Measurements from ENCODE around the gene SSRP1.

Gene SSRP1, protein sequence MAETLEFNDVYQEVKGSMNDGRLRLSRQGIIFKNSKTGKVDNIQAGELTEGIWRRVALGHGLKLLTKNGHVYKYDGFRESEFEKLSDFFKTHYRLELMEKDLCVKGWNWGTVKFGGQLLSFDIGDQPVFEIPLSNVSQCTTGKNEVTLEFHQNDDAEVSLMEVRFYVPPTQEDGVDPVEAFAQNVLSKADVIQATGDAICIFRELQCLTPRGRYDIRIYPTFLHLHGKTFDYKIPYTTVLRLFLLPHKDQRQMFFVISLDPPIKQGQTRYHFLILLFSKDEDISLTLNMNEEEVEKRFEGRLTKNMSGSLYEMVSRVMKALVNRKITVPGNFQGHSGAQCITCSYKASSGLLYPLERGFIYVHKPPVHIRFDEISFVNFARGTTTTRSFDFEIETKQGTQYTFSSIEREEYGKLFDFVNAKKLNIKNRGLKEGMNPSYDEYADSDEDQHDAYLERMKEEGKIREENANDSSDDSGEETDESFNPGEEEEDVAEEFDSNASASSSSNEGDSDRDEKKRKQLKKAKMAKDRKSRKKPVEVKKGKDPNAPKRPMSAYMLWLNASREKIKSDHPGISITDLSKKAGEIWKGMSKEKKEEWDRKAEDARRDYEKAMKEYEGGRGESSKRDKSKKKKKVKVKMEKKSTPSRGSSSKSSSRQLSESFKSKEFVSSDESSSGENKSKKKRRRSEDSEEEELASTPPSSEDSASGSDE

GRCh38 chr11:57335343-57336110 is at the start of gene SSRP1:
Gene SSRP1 (minus strand): TSS chr11:57335892. CDS start chr11:57335121, 771 bp downstream.
- CTCF ChIA-PET, result interaction anchor here (1.1 to 1.2 kb wide), 2 partner anchors 86 to 122 kb away, joined by 4 to 5 read pairs; no protein-coding TSS in a partner anchor
- no peaks in the 10 kb centered on the region for H3K9me3 ChIP-seq (ENCODE audit: control insufficient read depth, insufficient read depth, low read depth, low read length)
- H3K4me1 ChIP-seq (ENCODE audit: control insufficient read depth, insufficient read depth, low read length), result no peaks in the 10 kb centered on the region
- POLR2A ChIA-PET, result interaction anchor here (0.6 to 3.9 kb wide), 5 partner anchors 10 to 24 kb away, joined by 4 to 78 read pairs (median 10); partner anchors contain the start of gene TNKS1BP1
- H3K4me3 ChIP-seq (ENCODE audit: low read depth, low read length), result peak within 1 kb of the TSS; percentile 55
- peak within 1 kb of the TSS; percentile 59; the same call in 1 of the 2 replicates for H3K27ac ChIP-seq (ENCODE audit: extremely low read depth, low read depth, low read length)
- H3K36me3 ChIP-seq (ENCODE audit: control insufficient read depth in 2 of 2, insufficient read depth in 1 of 2, low read length in 2 of 2), result peaks cover 0 to 44% of the 10 kb centered on the region in 2 experiments; a peak in 1 of 3 replicates
- TF ChIP-seq ZBTB21 (tag by site-specific recombination; IDR thresholded peaks at IDR 0.05), result 0 out of 2 replicates have a peak, but pooled peaks have one; percentile 22
- TF ChIP-seq SP2 (tag by site-specific recombination; IDR thresholded peaks at IDR 0.05), result 0 out of 2 replicates have a peak, but pooled peaks have one; percentile 40
- peak; percentile 64 for TF ChIP-seq ZBTB26 (tag by site-specific recombination; optimal IDR thresholded peaks at IDR 0.05)
- peak; percentile 96 for TF ChIP-seq PRDM10 (tag by site-specific recombination; IDR thresholded peaks at IDR 0.05)
- TF ChIP-seq ZSCAN30 (tag by site-specific recombination; IDR thresholded peaks at IDR 0.05), result peak; percentile 19; the same call in 1 of the 2 replicates
- no peak for TF ChIP-seq ZFP41 (tag by site-specific recombination; IDR thresholded peaks at IDR 0.05; ENCODE audit: borderline replicate concordance)
- TF ChIP-seq, protein P1, sequence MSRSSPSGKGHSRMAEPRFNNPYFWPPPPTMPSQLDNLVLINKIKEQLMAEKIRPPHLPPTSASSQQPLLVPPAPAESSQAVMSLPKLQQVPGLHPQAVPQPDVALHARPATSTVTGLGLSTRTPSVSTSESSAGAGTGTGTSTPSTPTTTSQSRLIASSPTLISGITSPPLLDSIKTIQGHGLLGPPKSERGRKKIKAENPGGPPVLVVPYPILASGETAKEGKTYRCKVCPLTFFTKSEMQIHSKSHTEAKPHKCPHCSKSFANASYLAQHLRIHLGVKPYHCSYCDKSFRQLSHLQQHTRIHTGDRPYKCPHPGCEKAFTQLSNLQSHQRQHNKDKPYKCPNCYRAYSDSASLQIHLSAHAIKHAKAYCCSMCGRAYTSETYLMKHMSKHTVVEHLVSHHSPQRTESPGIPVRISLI (tag by site-specific recombination; IDR thresholded peaks at IDR 0.05), result no peak
- no peak for TF ChIP-seq REPIN1 (tag by site-specific recombination; IDR thresholded peaks at IDR 0.05; ENCODE audit: low read depth)
- 0 out of 2 replicates have a peak, but pooled peaks have one; percentile 16 for TF ChIP-seq SP3 (tag by site-specific recombination; IDR thresholded peaks at IDR 0.05)
- TF ChIP-seq ZNF398 (tag by site-specific recombination; IDR thresholded peaks at IDR 0.05), result peak; percentile 64
- TF ChIP-seq ZNF660 (tag by site-specific recombination; IDR thresholded peaks at IDR 0.05), result peak; percentile 26; the same call in 1 of the 2 replicates
- peak; percentile 73 for TF ChIP-seq ZBTB20 (tag by site-specific recombination; IDR thresholded peaks at IDR 0.05)
- no peak for TF ChIP-seq ZNF26 (tag by site-specific recombination; IDR thresholded peaks at IDR 0.05)
- TF ChIP-seq, protein P2, sequence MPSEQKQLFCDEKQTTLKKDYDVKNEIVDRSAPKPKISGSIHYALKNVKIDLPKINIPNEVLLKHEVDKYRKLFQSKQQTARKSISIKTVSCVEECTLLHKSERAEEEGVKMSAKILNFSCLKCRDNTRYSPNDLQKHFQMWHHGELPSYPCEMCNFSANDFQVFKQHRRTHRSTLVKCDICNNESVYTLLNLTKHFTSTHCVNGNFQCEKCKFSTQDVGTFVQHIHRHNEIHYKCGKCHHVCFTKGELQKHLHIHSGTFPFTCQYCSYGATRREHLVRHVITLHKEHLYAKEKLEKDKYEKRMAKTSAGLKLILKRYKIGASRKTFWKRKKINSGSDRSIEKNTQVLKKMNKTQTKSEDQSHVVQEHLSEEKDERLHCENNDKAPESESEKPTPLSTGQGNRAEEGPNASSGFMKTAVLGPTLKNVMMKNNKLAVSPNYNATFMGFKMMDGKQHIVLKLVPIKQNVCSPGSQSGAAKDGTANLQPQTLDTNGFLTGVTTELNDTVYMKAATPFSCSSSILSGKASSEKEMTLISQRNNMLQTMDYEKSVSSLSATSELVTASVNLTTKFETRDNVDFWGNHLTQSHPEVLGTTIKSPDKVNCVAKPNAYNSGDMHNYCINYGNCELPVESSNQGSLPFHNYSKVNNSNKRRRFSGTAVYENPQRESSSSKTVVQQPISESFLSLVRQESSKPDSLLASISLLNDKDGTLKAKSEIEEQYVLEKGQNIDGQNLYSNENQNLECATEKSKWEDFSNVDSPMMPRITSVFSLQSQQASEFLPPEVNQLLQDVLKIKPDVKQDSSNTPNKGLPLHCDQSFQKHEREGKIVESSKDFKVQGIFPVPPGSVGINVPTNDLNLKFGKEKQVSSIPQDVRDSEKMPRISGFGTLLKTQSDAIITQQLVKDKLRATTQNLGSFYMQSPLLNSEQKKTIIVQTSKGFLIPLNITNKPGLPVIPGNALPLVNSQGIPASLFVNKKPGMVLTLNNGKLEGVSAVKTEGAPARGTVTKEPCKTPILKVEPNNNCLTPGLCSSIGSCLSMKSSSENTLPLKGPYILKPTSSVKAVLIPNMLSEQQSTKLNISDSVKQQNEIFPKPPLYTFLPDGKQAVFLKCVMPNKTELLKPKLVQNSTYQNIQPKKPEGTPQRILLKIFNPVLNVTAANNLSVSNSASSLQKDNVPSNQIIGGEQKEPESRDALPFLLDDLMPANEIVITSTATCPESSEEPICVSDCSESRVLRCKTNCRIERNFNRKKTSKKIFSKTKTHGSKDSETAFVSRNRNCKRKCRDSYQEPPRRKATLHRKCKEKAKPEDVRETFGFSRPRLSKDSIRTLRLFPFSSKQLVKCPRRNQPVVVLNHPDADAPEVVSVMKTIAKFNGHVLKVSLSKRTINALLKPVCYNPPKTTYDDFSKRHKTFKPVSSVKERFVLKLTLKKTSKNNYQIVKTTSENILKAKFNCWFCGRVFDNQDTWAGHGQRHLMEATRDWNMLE (tag by site-specific recombination; conservative IDR thresholded peaks at IDR 0.05; ENCODE audit: low read depth), result peak; percentile 41; the same call in 1 of the 2 replicates
- TF ChIP-seq CTCF (tag by site-specific recombination; IDR thresholded peaks at IDR 0.05), result 0 out of 2 replicates have a peak, but pooled peaks have one; percentile 11

Data from HEK293 (cell line).